Nephron progenitor cell (in vitro differentiated cells): Measurements from ENCODE around the gene CDKN1B.

ENCODE experiments used
- DNase-seq: peaks from one replicate; pipeline ENCODE4 v3.0.0; 2021
- H3K27ac Mint-ChIP-seq: 2 replicates; pipeline ENCODE4 v1.8.0; 2021; ENCODE audit warnings: mild to moderate bottlenecking, moderate library complexity, mixed read lengths
- H3K27me3 Mint-ChIP-seq: 2 replicates; pipeline ENCODE4 v1.8.0; 2021; ENCODE audit warnings: mild to moderate bottlenecking, low read depth, mixed read lengths; ENCODE audit not compliant: poor library complexity
- H3K36me3 Mint-ChIP-seq: 2 replicates; pipeline ENCODE4 v1.8.0; 2021; ENCODE audit warnings: low read depth, mixed read lengths
- H3K4me1 Mint-ChIP-seq: 2 replicates; pipeline ENCODE4 v1.8.0; 2021; ENCODE audit warnings: mixed read lengths
- H3K4me3 Mint-ChIP-seq: 2 replicates; pipeline ENCODE4 v1.8.0; 2021; ENCODE audit warnings: mild to moderate bottlenecking, moderate library complexity, mixed read lengths
- H3K9me3 Mint-ChIP-seq: 2 replicates; pipeline ENCODE4 v1.8.0; 2021; ENCODE audit warnings: mild to moderate bottlenecking, moderate library complexity, mixed read lengths
- TF ChIP-seq, protein P1 (sequence below): fragments of 200-600 bp; sonication (generic); IDR thresholded peaks from 2 replicates; pipeline ENCODE4 v1.5.0; 2021; ENCODE audit warnings: antibody characterized with exemption

The CDKN1B gene

DNA sequence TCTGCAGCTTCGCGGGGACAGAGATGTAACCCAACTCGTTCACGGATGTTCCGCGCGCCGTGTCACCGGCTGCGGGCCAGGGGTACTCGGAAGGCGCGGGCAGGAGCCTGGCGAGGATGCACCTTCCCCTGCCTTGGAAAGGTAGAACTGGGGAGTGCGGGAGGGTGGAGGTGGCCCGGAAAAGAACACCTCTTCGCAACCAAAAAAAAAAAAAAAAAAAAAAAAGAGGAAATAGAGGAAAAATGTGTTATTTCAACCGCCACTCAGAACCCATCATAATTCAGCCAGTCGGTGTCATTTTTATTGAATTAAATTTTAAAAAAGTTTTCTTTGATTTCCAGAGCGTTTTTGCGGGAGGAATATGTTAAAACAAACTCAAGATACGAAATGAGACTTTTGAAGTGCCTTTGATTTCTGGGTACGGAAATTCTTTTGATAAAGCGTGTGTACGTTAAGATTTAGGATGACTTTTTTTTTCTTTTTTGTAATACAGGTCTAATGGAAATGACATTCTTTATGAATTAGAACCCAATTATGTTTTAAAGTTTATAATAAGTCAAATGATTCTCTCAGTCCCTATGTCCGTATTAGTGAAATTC, 8.9 kb downstream of the CDKN1B start:
- Mint-ChIP-seq H3K27ac (peak overlapping the region; percentile 98), H3K36me3 (peaks cover 28% of the 10 kb centered on the region), H3K27me3 (peaks cover 18% of the 10 kb centered on the region), H3K4me1 (peaks cover 55% of the 10 kb centered on the region), H3K4me3 (peak overlapping the region; percentile 98), H3K9me3 (no peaks in the 10 kb centered on the region)
- no peak for DNase-seq
- TF ChIP-seq, protein P1, sequence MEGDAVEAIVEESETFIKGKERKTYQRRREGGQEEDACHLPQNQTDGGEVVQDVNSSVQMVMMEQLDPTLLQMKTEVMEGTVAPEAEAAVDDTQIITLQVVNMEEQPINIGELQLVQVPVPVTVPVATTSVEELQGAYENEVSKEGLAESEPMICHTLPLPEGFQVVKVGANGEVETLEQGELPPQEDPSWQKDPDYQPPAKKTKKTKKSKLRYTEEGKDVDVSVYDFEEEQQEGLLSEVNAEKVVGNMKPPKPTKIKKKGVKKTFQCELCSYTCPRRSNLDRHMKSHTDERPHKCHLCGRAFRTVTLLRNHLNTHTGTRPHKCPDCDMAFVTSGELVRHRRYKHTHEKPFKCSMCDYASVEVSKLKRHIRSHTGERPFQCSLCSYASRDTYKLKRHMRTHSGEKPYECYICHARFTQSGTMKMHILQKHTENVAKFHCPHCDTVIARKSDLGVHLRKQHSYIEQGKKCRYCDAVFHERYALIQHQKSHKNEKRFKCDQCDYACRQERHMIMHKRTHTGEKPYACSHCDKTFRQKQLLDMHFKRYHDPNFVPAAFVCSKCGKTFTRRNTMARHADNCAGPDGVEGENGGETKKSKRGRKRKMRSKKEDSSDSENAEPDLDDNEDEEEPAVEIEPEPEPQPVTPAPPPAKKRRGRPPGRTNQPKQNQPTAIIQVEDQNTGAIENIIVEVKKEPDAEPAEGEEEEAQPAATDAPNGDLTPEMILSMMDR: no peak

DNA sequence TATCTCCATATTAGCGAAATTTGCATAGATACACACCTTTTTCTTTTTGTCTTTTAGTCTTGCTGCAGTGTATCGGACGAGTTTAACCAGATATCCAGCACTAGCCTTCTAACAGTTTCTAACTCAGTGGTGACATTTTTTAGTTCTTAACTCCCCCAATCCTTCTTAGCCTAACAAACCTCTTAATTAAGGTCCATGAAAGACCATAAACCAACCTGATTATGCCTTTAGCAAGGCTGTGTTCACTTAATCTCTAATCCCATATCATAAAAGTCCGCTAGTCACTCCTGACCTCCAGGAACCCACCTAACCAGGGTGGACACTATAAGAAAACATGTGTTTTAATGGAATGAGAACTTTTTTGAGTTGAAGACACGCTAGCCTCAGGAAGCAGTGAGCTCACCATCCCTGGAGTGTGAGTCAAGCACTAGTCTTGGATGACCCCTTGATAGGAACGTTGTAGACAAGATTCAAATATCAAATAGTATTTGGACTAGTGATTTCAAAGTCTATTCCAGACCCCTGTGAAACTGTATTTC, 9.5 kb downstream of the CDKN1B start:
- DNase-seq: no peak
- H3K27me3 Mint-ChIP-seq: peaks cover 17% of the 10 kb centered on the region
- H3K4me1 Mint-ChIP-seq: peaks cover 49% of the 10 kb centered on the region
- TF ChIP-seq, protein P1: no peak
- peak overlapping the region; percentile 98 for H3K27ac Mint-ChIP-seq
- peak overlapping the region; percentile 98 for H3K4me3 Mint-ChIP-seq
- peaks cover 22% of the 10 kb centered on the region for H3K36me3 Mint-ChIP-seq
- no peaks in the 10 kb centered on the region for H3K9me3 Mint-ChIP-seq

DNA sequence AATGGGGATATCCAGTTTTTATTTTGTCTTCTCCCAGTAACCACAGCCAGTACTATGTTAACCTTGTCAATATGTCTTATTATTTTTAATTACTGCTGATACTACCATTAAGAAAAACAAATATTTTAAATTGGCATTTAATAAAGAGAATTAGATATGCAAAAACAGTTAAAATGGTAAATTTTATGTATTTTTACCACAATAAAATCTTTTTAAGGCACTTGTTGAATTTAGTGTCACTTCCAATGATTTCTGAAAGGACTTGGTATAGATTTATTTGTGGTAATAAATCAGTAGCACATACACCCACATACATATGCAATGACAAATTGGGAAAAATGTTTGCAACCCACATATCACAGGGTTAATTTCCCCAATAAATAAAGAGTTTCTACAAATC, 14.0 kb downstream of the CDKN1B start:
- Mint-ChIP-seq H3K27ac (no peak overlapping the region), H3K4me1 (peaks cover 34% of the 10 kb centered on the region), H3K9me3 (no peaks in the 10 kb centered on the region), H3K27me3 (peaks cover 13% of the 10 kb centered on the region), H3K4me3 (no peak overlapping the region), H3K36me3 (peaks cover 15% of the 10 kb centered on the region)
- TF ChIP-seq, protein P1: no peak
- no peak for DNase-seq

DNA sequence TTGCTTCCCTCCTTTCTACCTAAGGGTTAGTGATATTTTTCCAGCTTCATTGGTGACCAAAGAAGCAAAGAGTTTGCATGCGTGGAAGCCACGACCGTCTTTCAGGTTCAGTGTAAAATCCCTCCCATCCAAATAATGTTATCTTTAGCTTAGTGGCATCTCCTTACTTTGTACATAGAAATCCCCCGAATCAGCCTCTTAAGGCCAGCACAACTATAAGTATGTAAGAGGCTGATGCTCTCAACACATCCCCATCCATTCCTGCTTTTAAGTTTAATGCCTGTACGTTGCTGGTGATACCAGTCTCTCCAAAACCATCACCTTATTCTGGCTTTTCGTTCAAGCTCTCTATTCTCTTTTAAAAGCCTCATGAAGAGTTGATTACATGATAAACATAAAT, 14.6 kb downstream of the CDKN1B start:
- DNase-seq: no peak
- no peak overlapping the region for H3K4me3 Mint-ChIP-seq
- TF ChIP-seq, protein P1: no peak
- peaks cover 33% of the 10 kb centered on the region for H3K4me1 Mint-ChIP-seq
- no peaks in the 10 kb centered on the region for H3K9me3 Mint-ChIP-seq
- H3K27ac Mint-ChIP-seq: no peak overlapping the region
- peaks cover 15% of the 10 kb centered on the region for H3K36me3 Mint-ChIP-seq
- peaks cover 11% of the 10 kb centered on the region for H3K27me3 Mint-ChIP-seq

DNA sequence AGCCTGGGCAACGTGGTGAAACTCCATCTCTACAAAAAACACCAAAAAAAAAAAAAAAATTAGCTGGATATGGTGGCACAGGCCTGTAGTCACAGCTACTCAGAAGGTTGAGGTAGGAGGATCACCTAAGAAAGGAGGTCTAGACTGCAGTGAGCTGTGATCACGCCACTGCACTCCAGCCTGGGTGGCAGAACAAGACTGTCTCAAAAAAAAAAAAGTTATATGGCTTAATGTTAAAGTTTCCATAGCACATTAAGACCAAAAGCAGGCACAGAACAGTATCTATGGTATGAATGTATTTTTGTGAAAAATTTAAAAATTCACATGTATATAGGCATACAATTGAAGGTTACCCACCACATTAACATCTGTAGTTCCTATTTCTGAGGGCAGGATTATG, 15.9 kb downstream of the CDKN1B start:
- no peak overlapping the region for H3K4me3 Mint-ChIP-seq
- peaks cover 9% of the 10 kb centered on the region for H3K27me3 Mint-ChIP-seq
- no peaks in the 10 kb centered on the region for H3K9me3 Mint-ChIP-seq
- peaks cover 42% of the 10 kb centered on the region for H3K4me1 Mint-ChIP-seq
- peaks cover 15% of the 10 kb centered on the region for H3K36me3 Mint-ChIP-seq
- H3K27ac Mint-ChIP-seq: no peak overlapping the region
- DNase-seq: no peak
- TF ChIP-seq, protein P1: no peak

DNA sequence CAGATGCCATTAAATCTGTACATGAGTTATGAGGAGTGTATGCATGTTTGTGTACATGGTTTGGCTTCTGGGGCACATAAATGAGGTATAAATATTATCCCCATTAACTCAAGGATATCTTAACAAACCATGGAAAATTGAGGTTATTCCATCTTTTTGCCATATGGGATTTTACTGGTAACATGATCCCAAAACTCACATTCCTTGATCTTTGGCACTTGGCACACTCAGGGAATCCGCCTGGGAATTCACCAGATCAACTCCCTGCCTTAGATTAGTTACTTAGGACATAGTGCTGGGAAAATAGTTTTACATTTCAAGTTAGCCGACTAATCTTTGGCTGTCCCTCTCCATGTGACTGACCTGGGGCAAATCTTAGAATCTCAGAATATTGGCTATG, 16.9 kb downstream of the CDKN1B start:
- H3K36me3 Mint-ChIP-seq: peaks cover 8% of the 10 kb centered on the region
- no peaks in the 10 kb centered on the region for H3K9me3 Mint-ChIP-seq
- peaks cover 41% of the 10 kb centered on the region for H3K4me1 Mint-ChIP-seq
- TF ChIP-seq, protein P1: no peak
- DNase-seq: no peak
- H3K27me3 Mint-ChIP-seq: peaks cover 6% of the 10 kb centered on the region
- no peak overlapping the region for H3K4me3 Mint-ChIP-seq
- H3K27ac Mint-ChIP-seq: no peak overlapping the region
